Adrenal gland (tissue), 19 donors: ENCODE results near the gene EPRS1. TPM values are rescaled to one million over a fixed set of nuclear protein-coding genes. Genes with fewer than 3 reads are reported as not detected.

Experiments used
- DNase-seq, 7 donors: peaks; one replicate each; pipeline ENCODE4 v3.0.0-alpha.2; 2019 to 2020
- H3K27ac ChIP-seq, 5 donors: fragments of 200-600 bp; sonication (generic) in 4 of 5; 1 replicate in 3 of 5; 2 replicates in 2 of 5; pipeline versions ENCODE4 v1.5.1 to v1.8.0; 2016 to 2020; ENCODE audit warnings: mild to moderate bottlenecking in 1 of 5
- H3K27me3 ChIP-seq: fragments of 200-600 bp; 2 replicates; pipeline ENCODE4 v1.8.0; 2021
- H3K36me3 ChIP-seq, 2 donors: fragments of 200-600 bp; replicated peaks in 1 of 2; 1 replicate in 1 of 2; 2 replicates in 1 of 2; pipeline versions ENCODE4 v1.5.1 to v1.8.0; 2018 to 2022
- H3K4me1 ChIP-seq, 2 donors: fragments of 200-600 bp; replicated peaks in 1 of 2; 1 replicate in 1 of 2; 2 replicates in 1 of 2; pipeline versions ENCODE4 v1.5.1 to v1.8.0; 2018 to 2021
- H3K4me3 ChIP-seq, 4 donors: fragments of 200-600 bp; sonication (generic) in 3 of 4; one replicate each; pipeline ENCODE4 v1.5.1; 2016 to 2018
- H3K9me3 ChIP-seq, 3 donors: fragments of 200-600 bp; sonication (generic) in 1 of 3; replicated peaks in 1 of 3; 1 replicate in 2 of 3; 2 replicates in 1 of 3; pipeline versions ENCODE4 v1.5.1 to v1.8.0; 2016 to 2021
- CTCF ChIP-seq, 6 experiments: fragments of 450-650 bp in 4 of 6; fragments of 200-600 bp in 2 of 6; sonication (generic) in 1 of 6; IDR thresholded peaks; 1 replicate in 5 of 6; 2 replicates in 1 of 6; pipeline versions ENCODE4 v1.5.1 to v1.8.0; 2016 to 2021; ENCODE audit warnings: antibody characterized with exemption in 6 of 6, mild to moderate bottlenecking in 2 of 6, moderate library complexity in 1 of 6
- POLR2A ChIP-seq, 2 donors: fragments of 450-650 bp; IDR thresholded peaks; one replicate each; pipeline ENCODE4 v1.6.1; 2017; ENCODE audit warnings: antibody characterized with exemption in 2 of 2, mild to moderate bottlenecking in 2 of 2, moderate library complexity in 1 of 2
- WGBS, 4 donors: extraction: QIAGEN DNeasy Blood & Tissue Kit in 2 of 4; methylation state at CpG; one replicate each; pipeline versions ENCODE4 v1.1.5 to v1.1.7; 2013 to 2017; 5-methylcytosine and 5-hydroxymethylcytosine counted together
- intact Hi-C, 2 donors: fragments of 100-400 bp; cut with DNase I; formaldehyde crosslinking; loops; one replicate each; pipeline versions ENCODE4 v1.14.1 to v1.15.0; 2022 to 2023
- long read RNA-seq, 10 donors: library from polyadenylated mRNA in 3 of 10; unstranded in 2 of 10; stranded (forward) in 1 of 10; transcript quantifications; one replicate each; pipeline ENCODE4 v2.0.0 and lab custom pipeline, GENCODE V29; 2021 to 2026
- polyA plus RNA-seq, 3 donors: library from polyadenylated mRNA; stranded (reverse); fragments of 200-250 nt in 2 of 3; fragments of 350-450 nt in 1 of 3; fragmentation: Illumina TruSeq in 1 of 3; extraction: RNeasy Lipid Tissue Mini Kit (QIAGEN cat#74804) in 1 of 3; gene quantifications; one replicate each; pipeline ENCODE4 v1.2.3, GENCODE V29; 2013 to 2014
- total RNA-seq, 9 donors: library from RNA; depleted of rRNA in 4 of 9; stranded (reverse); fragments of >200 nt in 4 of 9; fragments of 120-200 nt in 1 of 9; fragmentation: NEBNext Ultra II Directional in 1 of 9; extraction: Animal tissue kit (Norgen Biotek cat#: 25700) in 1 of 9; gene quantifications; one replicate each; pipeline versions ENCODE4 v1.1.0 to v1.2.4, GENCODE V29; 2013 to 2023
- donor health status: healthy with polysubstance abuse.
- donor health status: Bipolar disorder and iron deficiency.
- donor health status: DM: yes; HTN: yes; CAD: no.
- donor health status: DM: no; HTN: no; CAD: no.
- donor health status: DM: no; HTN: no; CAD: no.
- donor health status: DM: yes; HTN: yes; CAD: no.

The EPRS1 gene
- total RNA-seq (10 to 100 TPM; 33.9 to 86.8 (median 57.1) TPM), polyA plus RNA-seq (100 to 1,000 TPM in 1 of 3 donors, 10 to 100 TPM in 2; 34.3 to 116 (median 45.7) TPM)
- long read RNA-seq, donor 1, full-length matches to known transcripts = 7 of 21 reads
- long read RNA-seq, donor 1, partial matches to known transcripts = 14 of 21 reads
- long read RNA-seq, donor 1, other reads (novel, unspliced or antisense) = 0 of 21 reads
- long read RNA-seq, donor 2, full-length matches to known transcripts = 4 of 12 reads
- long read RNA-seq, donor 2, partial matches to known transcripts = 8 of 12 reads
- long read RNA-seq, donor 2, other reads (novel, unspliced or antisense) = 0 of 12 reads
- long read RNA-seq, donor 3, full-length matches to known transcripts = 4 of 4 reads
- long read RNA-seq, donor 3, partial matches to known transcripts = 0 of 4 reads
- long read RNA-seq, donor 3, other reads (novel, unspliced or antisense) = 0 of 4 reads
- long read RNA-seq, donor 4, full-length matches to known transcripts = 2 of 41 reads
- long read RNA-seq, donor 4, partial matches to known transcripts = 37 of 41 reads
- long read RNA-seq, donor 4, other reads (novel, unspliced or antisense) = 2 of 41 reads
- long read RNA-seq, donor 5, full-length matches to known transcripts = 23 of 35 reads
- long read RNA-seq, donor 5, partial matches to known transcripts = 9 of 35 reads
- long read RNA-seq, donor 5, other reads (novel, unspliced or antisense) = 3 of 35 reads
- long read RNA-seq, donor 6, full-length matches to known transcripts = 1 of 46 reads
- long read RNA-seq, donor 6, partial matches to known transcripts = 40 of 46 reads
- long read RNA-seq, donor 6, other reads (novel, unspliced or antisense) = 5 of 46 reads
- long read RNA-seq, donor 7, partial matches to known transcripts = 19 of 29 reads
- long read RNA-seq, donor 7, other reads (novel, unspliced or antisense) = 9 of 29 reads
- long read RNA-seq, donor 8, full-length matches to known transcripts = 8 of 13 reads
- long read RNA-seq, donor 8, partial matches to known transcripts = 5 of 13 reads
- long read RNA-seq, donor 8, other reads (novel, unspliced or antisense) = 0 of 13 reads
- long read RNA-seq, donor 9, full-length matches to known transcripts = 8 of 13 reads
- long read RNA-seq, donor 9, partial matches to known transcripts = 5 of 13 reads
- long read RNA-seq, donor 9, other reads (novel, unspliced or antisense) = 0 of 13 reads
- long read RNA-seq, donor 10, partial matches to known transcripts = 0 of 1 reads
- long read RNA-seq, donor 10, other reads (novel, unspliced or antisense) = 0 of 1 reads

DNA sequence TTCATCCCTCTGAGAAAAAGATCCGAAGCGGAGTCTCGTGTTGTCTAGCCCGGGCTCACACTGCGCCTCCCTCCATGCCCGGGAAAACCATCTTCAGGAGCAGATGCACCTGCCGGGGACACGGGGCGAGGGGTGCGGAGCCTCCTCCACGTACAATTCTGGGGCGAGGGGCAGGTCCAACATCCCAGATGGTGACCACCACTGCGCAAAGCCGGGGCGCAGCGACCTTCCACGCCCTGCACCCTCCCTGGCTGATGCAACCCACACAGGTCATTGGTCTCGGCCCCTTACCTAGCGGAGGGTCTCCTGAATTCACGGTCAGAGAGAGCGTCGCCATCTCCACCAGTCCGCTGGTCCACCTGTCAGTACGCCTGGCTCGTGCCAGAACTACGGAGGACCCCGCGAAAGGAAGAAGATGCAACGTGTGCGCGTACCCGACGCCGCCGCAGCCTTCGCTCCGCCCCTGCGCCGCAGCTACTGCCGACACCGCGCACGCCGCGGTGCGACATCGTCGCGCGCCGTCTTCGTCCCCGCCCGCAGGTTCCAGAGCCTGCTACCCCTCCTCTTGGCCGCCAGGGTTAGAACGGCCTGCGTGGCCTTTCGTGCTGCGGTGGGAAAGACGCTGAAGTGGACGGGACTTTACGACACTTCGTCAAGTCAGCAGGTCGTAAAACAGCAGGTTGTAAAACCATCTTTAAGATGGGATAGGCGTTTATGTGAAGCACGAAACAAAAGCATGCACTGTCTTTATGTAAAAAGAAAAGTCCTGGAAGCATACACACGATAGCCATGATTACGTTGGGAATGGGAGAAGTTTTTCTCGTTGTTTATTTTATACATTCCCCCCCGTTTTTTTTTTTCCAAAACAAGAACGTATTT lies at the start of gene EPRS1:
EPRS1 (minus strand) TSS at position 454 of the 879 bp plus-strand sequence; CDS start at position 337, 117 bp downstream.
- Histone ChIP-seq H3K36me3 (no peaks in the 10 kb centered on the region), H3K4me3 (peak within 1 kb of the TSS; percentile 31 to 85 (median 73)), H3K9me3 (no peaks in the 10 kb centered on the region), H3K4me1 (peaks cover 0 to 15% of the 10 kb centered on the region in 2 donors), H3K27me3 (no peaks in the 10 kb centered on the region), H3K27ac (peak within 1 kb of the TSS; percentile 11 to 88 (median 79))
- DNase-seq = peak; percentile 92 to 98 (median 95)
- intact Hi-C loops = loop anchor here in 1 of 2 donors (10.0 kb wide), 1 partner anchor 49 kb away; the partner anchor contains the start of gene IARS2
- TF ChIP-seq POLR2A (IDR thresholded peaks at IDR 0.05) = peak in 1 of 2 donors; percentile 84
- peak; percentile 62 to 95 (median 79) for TF ChIP-seq CTCF (IDR thresholded peaks at IDR 0.05)
- WGBS, 4 donors = 0 to 1% (median 0%) methylated on average over 18 to 71 of the region's 71 CpGs

- peak within 1 kb of the TSS; percentile 21 to 84 (median 75) for H3K27ac ChIP-seq
- peak; percentile 83 to 92 (median 88) for DNase-seq
- no peaks in the 10 kb centered on the region for H3K27me3 ChIP-seq
- peaks cover 5 to 8% of the 10 kb centered on the region in 2 donors for H3K4me1 ChIP-seq
- 2 to 16% (median 4%) methylated on average over 9 to 73 of the region's 73 CpGs for WGBS, 4 donors
- H3K9me3 ChIP-seq = no peaks in the 10 kb centered on the region
- peaks cover 0 to 17% of the 10 kb centered on the region in 2 donors for H3K36me3 ChIP-seq
- H3K4me3 ChIP-seq = peak within 1 kb of the TSS; percentile 71 to 99 (median 94)
- TF ChIP-seq CTCF (IDR thresholded peaks at IDR 0.05) (no peak), POLR2A (IDR thresholded peaks at IDR 0.05) (peak in 1 of 2 donors; percentile 37)
- intact Hi-C loops = loop anchor here in 1 of 2 donors (10.0 kb wide), 1 partner anchor 49 kb away; the partner anchor contains the start of gene EPRS1
Observed at GRCh38 chr1:220094016-220094911, 48.0 kb upstream of the EPRS1 start, which contains the start of gene IARS2. TSS of gene IARS2 (plus strand) at chr1:220094132. CDS start at chr1:220094217, 85 bp downstream.
